Progenitor cell of endocrine pancreas (in vitro differentiated cells): ENCODE results near the gene PECR. TPM values are rescaled to one million over a fixed set of nuclear protein-coding genes. Genes with fewer than 3 reads are reported as not detected.
A peak's percentile ranks its signal among the peaks of the same experiment; 100 is the strongest.

Experiments used
- DNase-seq: peaks from one replicate; pipeline ENCODE4 v3.0.0; 2021; ENCODE audit warnings: low spot score; ENCODE audit not compliant: unreplicated experiment
- H3K27ac Mint-ChIP-seq: 2 replicates; pipeline ENCODE4 v1.8.0; 2021; ENCODE audit warnings: mild to moderate bottlenecking, moderate library complexity, mixed read lengths
- H3K27me3 Mint-ChIP-seq: 2 replicates; pipeline ENCODE4 v1.8.0; 2021; ENCODE audit warnings: mixed read lengths
- H3K36me3 Mint-ChIP-seq: 2 replicates; pipeline ENCODE4 v1.8.0; 2022; ENCODE audit warnings: mixed read lengths; ENCODE audit not compliant: insufficient read depth
- H3K4me1 Mint-ChIP-seq: 2 replicates; pipeline ENCODE4 v1.8.0; 2021; ENCODE audit warnings: low read depth, mixed read lengths
- H3K4me3 Mint-ChIP-seq: 2 replicates; pipeline ENCODE4 v1.8.0; 2021; ENCODE audit warnings: low read depth, mild to moderate bottlenecking, moderate library complexity, mixed read lengths
- H3K9me3 Mint-ChIP-seq: 2 replicates; pipeline ENCODE4 v1.8.0; 2021; ENCODE audit warnings: low read depth, mixed read lengths
- CTCF ChIP-seq: fragments of 200-600 bp; sonication (generic); IDR thresholded peaks from one replicate; pipeline ENCODE4 v1.5.0; 2021; ENCODE audit warnings: antibody characterized with exemption, mild to moderate bottlenecking; ENCODE audit not compliant: unreplicated experiment
- total RNA-seq: library from RNA; stranded (reverse); gene quantifications from 2 replicates; pipeline ENCODE4 v1.2.1, GENCODE V29; 2021

Gene PECR
- total RNA-seq, 1 donor from 2014 or later, result 14.2 TPM

- no peaks in the 10 kb centered on the region for H3K9me3 Mint-ChIP-seq
These were observed 73.2 kb downstream of the PECR start for GRCh38 chr2:216008387-216008786.

GRCh38 chr2:216006164-216006663 is 75.4 kb downstream of the PECR start:
- H3K27me3 Mint-ChIP-seq, result no peaks in the 10 kb centered on the region
- H3K36me3 Mint-ChIP-seq, result peaks cover 1% of the 10 kb centered on the region
- no peaks in the 10 kb centered on the region for H3K9me3 Mint-ChIP-seq
- no peak overlapping the region for H3K4me3 Mint-ChIP-seq
- TF ChIP-seq CTCF, result no peak
- DNase-seq, result no peak
- H3K4me1 Mint-ChIP-seq, result peaks cover 12% of the 10 kb centered on the region
- H3K27ac Mint-ChIP-seq, result peak overlapping the region; percentile 16

More at GRCh38 chr2:216008387-216008786, 73.2 kb downstream of the PECR start:
- Mint-ChIP-seq H3K4me1 (peaks cover 9% of the 10 kb centered on the region), H3K27me3 (no peaks in the 10 kb centered on the region), H3K4me3 (no peak overlapping the region), H3K36me3 (peaks cover 1% of the 10 kb centered on the region), H3K27ac (no peak overlapping the region)
- DNase-seq, result no peak
- TF ChIP-seq CTCF, result no peak

- H3K36me3 Mint-ChIP-seq, result no peaks in the 10 kb centered on the region
- peaks cover 11% of the 10 kb centered on the region for H3K4me1 Mint-ChIP-seq
- no peak overlapping the region for H3K27ac Mint-ChIP-seq
- TF ChIP-seq CTCF, result no peak
- H3K27me3 Mint-ChIP-seq, result no peaks in the 10 kb centered on the region
- no peak overlapping the region for H3K4me3 Mint-ChIP-seq
- H3K9me3 Mint-ChIP-seq, result no peaks in the 10 kb centered on the region
- no peak for DNase-seq
These were observed 76.8 kb downstream of the PECR start for GRCh38 chr2:216004697-216005283.

- H3K9me3 Mint-ChIP-seq, result no peaks in the 10 kb centered on the region
- no peak overlapping the region for H3K4me3 Mint-ChIP-seq
- H3K27me3 Mint-ChIP-seq, result no peaks in the 10 kb centered on the region
- DNase-seq, result no peak
- H3K36me3 Mint-ChIP-seq, result no peaks in the 10 kb centered on the region
- no peak overlapping the region for H3K27ac Mint-ChIP-seq
- no peak for TF ChIP-seq CTCF
- peaks cover 11% of the 10 kb centered on the region for H3K4me1 Mint-ChIP-seq
These were observed 77.5 kb downstream of the PECR start for GRCh38 chr2:216003876-216004696.

- Mint-ChIP-seq H3K4me3 (no peak overlapping the region), H3K27ac (peak overlapping the region; percentile 85), H3K36me3 (no peaks in the 10 kb centered on the region), H3K4me1 (peaks cover 11% of the 10 kb centered on the region), H3K9me3 (no peaks in the 10 kb centered on the region), H3K27me3 (no peaks in the 10 kb centered on the region)
- DNase-seq, result no peak
- TF ChIP-seq CTCF, result no peak
These were observed 78.9 kb downstream of the PECR start for GRCh38 chr2:216002693-216003092.
